Mucosa of descending colon (tissue), 3 donors: ENCODE measurements around the gene RPL37A. TPM values are rescaled to one million over a fixed set of nuclear protein-coding genes. Genes with fewer than 3 reads are reported as not detected.

Source experiments
- ATAC-seq: fragments of 200-7000 bp; cut with Tn5 transposase; one replicate; pipeline ENCODE4 v1.9.1; 2020; ENCODE audit warnings: mild to moderate bottlenecking, moderate library complexity
- DNase-seq, 3 donors: peaks; one replicate each; pipeline ENCODE4 v3.0.0-alpha.2; 2020
- H3K36me3 ChIP-seq: fragments of 200-600 bp; one replicate; pipeline ENCODE4 v1.8.0; 2021; ENCODE audit warnings: low read depth, mild to moderate bottlenecking
- H3K4me1 ChIP-seq: fragments of 200-600 bp; one replicate; pipeline ENCODE4 v1.8.0; 2021; ENCODE audit warnings: low read depth, mild to moderate bottlenecking
- H3K4me3 ChIP-seq: fragments of 200-600 bp; one replicate; pipeline ENCODE4 v1.8.0; 2021; ENCODE audit warnings: mild to moderate bottlenecking
- H3K9me3 ChIP-seq: fragments of 200-600 bp; one replicate; pipeline ENCODE4 v1.8.0; 2021; ENCODE audit warnings: mild to moderate bottlenecking
- intact Hi-C, 2 donors: fragments of 100-400 bp; cut with DNase I in 1 of 2; cut with micrococcal nuclease in 1 of 2; formaldehyde crosslinking; loops; one replicate each; pipeline versions ENCODE4 v1.11.0 to v1.11.1; 2022; cut with DNase I, micrococcal nuclease
- long read RNA-seq, 2 donors: library from polyadenylated mRNA; unstranded; transcript quantifications; one replicate each; pipeline ENCODE4 v2.0.0, GENCODE V29; 2019 to 2021
- total RNA-seq, 3 donors: library from RNA; stranded (reverse); fragmentation: NEBNext Ultra II Directional in 2 of 3; extraction: Animal tissue kit (Norgen Biotek cat#: 25700) in 2 of 3; gene quantifications; one replicate each; pipeline versions ENCODE4 v1.2.1 to v1.2.4, GENCODE V29; 2021 to 2023
- TF ChIP-seq, protein P1 (sequence below): fragments of 200-600 bp; IDR thresholded peaks from one replicate; pipeline ENCODE4 v1.8.0; 2022; ENCODE audit warnings: antibody characterized with exemption, mild to moderate bottlenecking
- donor health status: DM: no; HTN: no; CAD: no; lungs with moderate emphysema.
- donor health status: DM: no; HTN: no; CAD: no.
- donor health status: DM: no; HTN: yes; CAD: no.

The RPL37A gene
- 1,000 to 10,000 TPM; 1,908 to 2,059 (median 1,949) TPM for total RNA-seq
- long read RNA-seq, donor 1, transcript RPL37A-201 (3 exons, 742 nt) = minor isoform, 13 of 282 reads
- long read RNA-seq, donor 1, transcript RPL37A-210 (4 exons, 3,647 nt) = major isoform, 266 of 282 reads
- long read RNA-seq, donor 1, partial matches to known transcripts = 0 of 282 reads
- long read RNA-seq, donor 1, other reads (novel, unspliced or antisense) = 1 of 282 reads
- long read RNA-seq, donor 2, transcript RPL37A-210 (4 exons, 3,647 nt) = major isoform, 639 of 704 reads
- long read RNA-seq, donor 2, transcript RPL37A-201 (3 exons, 742 nt) = minor isoform, 57 of 704 reads
- long read RNA-seq, donor 2, partial matches to known transcripts = 1 of 704 reads
- long read RNA-seq, donor 2, other reads (novel, unspliced or antisense) = 5 of 704 reads

DNA sequence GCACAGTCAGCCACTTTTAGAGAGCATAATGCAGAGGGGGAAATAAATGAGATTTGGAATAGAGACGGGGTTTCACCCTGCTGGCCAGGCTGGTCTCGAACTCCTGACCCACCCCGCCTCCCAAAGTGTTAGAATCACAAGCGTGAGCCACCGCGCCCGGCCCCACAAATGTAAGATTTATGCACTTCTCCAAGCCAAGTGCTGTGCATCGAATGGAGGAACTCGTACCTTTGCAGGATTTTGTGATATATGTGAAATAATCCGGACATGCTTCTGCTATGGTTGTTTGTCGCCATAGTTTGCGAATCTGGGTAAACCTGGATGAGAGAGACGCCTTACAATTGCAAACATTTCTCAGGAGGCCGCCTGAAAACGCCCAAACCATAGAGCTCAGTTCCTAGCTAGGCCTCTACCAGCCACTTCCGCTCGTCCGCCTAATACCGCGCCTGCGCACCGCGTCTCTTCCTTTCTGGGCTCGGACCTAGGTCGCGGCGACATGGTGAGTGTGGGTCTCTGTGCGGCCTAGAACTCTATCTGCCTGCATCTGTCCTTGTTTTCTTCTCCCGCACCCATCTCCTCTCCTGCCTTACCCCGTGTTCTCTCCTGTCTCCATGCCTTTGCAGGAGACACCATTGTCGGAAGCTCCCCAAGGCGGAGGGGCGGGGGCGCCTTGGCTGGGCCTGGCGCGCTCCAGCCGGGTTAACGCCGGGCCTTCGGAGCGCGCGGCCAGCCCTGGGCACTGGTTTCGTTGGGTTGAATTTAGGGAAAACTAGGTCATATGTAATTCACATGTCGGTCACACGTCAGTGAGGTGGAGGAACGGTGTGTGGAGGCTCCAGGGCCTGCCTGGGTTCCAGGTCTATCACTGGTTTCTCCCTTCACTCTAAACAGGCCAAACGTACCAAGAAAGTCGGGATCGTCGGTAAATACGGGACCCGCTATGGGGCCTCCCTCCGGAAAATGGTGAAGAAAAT lies at the start of gene RPL37A:
RPL37A (plus strand) TSS at position 466 of the 974 bp plus-strand sequence; CDS start at position 497, 31 bp downstream.
- peak; percentile 98 for ATAC-seq
- TF ChIP-seq, protein P1, sequence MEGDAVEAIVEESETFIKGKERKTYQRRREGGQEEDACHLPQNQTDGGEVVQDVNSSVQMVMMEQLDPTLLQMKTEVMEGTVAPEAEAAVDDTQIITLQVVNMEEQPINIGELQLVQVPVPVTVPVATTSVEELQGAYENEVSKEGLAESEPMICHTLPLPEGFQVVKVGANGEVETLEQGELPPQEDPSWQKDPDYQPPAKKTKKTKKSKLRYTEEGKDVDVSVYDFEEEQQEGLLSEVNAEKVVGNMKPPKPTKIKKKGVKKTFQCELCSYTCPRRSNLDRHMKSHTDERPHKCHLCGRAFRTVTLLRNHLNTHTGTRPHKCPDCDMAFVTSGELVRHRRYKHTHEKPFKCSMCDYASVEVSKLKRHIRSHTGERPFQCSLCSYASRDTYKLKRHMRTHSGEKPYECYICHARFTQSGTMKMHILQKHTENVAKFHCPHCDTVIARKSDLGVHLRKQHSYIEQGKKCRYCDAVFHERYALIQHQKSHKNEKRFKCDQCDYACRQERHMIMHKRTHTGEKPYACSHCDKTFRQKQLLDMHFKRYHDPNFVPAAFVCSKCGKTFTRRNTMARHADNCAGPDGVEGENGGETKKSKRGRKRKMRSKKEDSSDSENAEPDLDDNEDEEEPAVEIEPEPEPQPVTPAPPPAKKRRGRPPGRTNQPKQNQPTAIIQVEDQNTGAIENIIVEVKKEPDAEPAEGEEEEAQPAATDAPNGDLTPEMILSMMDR = no peak
- Histone ChIP-seq H3K36me3 (no peaks in the 10 kb centered on the region), H3K4me1 (peaks cover 39% of the 10 kb centered on the region), H3K4me3 (peak within 1 kb of the TSS; percentile 33), H3K9me3 (no peaks in the 10 kb centered on the region)
- intact Hi-C loops = no loop called here
- peak; percentile 93 to 98 (median 95) for DNase-seq

DNA sequence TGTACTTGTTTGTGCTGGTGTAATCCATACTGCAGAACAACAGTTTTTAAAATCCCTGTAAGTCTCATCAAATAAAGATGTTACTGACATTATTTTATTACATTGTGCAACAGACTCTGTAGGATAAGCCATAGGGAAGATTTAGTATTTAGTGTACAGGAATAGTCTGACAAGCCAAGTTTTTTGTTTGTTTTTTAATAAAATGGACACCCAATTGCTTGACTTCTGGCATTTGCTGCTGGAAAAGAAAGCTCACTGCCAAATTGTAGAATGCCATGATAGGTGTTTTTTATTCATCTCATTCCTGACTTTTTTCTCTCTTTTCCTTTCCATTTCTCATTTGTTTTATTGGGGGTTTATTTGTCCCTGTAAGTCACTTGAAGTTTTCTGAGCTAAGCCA lies 48.3 kb upstream of the RPL37A start:
- TF ChIP-seq, protein P1 = no peak
- H3K36me3 ChIP-seq = peaks cover 8% of the 10 kb centered on the region
- no peak for DNase-seq

DNA sequence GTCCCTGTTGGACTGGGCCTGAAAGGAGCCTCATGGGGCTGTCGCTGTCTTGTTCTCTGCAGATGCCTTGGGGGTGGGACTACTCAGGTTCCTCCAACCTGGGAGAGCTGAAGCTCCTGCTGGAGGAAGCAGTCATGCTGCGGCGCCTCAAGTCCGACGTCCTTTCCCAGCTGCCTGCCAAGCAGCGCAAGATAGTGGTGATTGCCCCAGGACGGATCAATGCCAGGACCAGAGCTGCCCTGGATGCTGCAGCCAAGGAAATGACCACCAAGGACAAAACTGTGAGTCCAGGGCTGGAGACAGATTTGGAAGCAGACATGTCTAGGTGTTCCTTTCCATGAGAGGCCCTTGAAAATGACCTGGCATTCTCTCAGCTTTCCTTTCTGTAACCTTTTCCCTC lies 47.9 kb upstream of the RPL37A start:
- DNase-seq (no peak), ATAC-seq (no peak)
- H3K9me3 ChIP-seq = no peaks in the 10 kb centered on the region
- no peak overlapping the region for H3K4me3 ChIP-seq
- H3K36me3 ChIP-seq = peaks cover 9% of the 10 kb centered on the region
- intact Hi-C loops = no loop called here
- TF ChIP-seq, protein P1 = no peak
- no peaks in the 10 kb centered on the region for H3K4me1 ChIP-seq

More for the DNA sequence above, 48.3 kb upstream of the RPL37A start:
- intact Hi-C loops = no loop called here
- ATAC-seq = no peak
- Histone ChIP-seq H3K4me3 (no peak overlapping the region), H3K9me3 (no peaks in the 10 kb centered on the region), H3K4me1 (no peaks in the 10 kb centered on the region)

DNA sequence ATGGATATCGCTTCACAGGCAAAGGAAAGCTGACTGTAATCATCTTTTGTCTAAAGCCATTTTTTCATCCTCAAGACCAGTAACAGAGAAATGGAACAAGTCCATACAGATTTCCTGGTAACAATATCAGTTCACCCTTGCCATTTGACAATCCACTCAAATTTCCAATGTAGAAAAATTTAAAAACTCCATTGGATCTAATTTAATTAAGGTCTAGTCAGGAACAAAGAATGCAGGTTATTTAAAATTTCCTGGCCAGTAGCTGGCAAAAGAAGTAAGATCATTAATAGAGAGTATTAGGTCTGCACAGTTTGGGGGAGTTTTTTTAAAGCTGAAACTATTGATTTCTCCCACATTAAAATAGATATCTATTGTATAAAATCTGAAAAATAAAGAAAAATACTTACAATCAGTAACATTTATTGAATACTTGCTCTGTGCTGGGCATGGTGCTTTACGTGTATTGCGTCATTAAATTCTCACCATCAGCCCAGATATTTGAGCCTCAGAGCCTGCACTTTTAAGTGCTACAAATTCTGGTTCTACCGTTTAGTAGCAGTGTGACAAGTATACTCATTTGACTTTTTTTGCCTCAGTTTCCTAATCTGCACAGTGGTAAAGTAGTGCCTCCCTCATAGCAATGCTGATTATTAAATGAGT lies 44.6 kb upstream of the RPL37A start:
- DNase-seq = no peak
- ATAC-seq = no peak
- no peak overlapping the region for H3K4me3 ChIP-seq
- no peaks in the 10 kb centered on the region for H3K4me1 ChIP-seq
- H3K9me3 ChIP-seq = no peaks in the 10 kb centered on the region
- intact Hi-C loops = no loop called here
- TF ChIP-seq, protein P1 = no peak
- H3K36me3 ChIP-seq = peaks cover 9% of the 10 kb centered on the region

DNA sequence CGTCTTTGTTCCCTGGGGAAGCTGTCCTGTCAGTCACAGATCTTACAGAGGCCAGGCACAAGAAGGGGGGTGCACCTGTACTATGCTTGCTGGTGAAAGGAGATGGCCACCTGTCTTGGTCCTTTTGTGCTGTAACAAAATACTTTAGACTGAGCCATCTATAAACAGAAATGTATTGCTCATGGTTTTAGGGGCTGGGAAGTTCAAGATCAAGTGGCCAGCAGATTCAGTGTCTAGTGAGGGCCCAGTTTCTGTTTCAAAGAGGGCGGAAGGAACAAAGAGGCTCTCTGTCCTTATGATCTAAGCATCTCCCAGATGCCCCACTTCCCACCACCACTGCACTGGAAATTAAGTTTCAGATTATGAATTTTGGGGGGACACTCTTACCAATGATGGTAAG lies 35.5 kb upstream of the RPL37A start:
- TF ChIP-seq, protein P1 = no peak
- Histone ChIP-seq H3K4me1 (no peaks in the 10 kb centered on the region), H3K36me3 (no peaks in the 10 kb centered on the region), H3K9me3 (no peaks in the 10 kb centered on the region), H3K4me3 (no peak overlapping the region)
- ATAC-seq = no peak
- no peak for DNase-seq
- intact Hi-C loops = no loop called here
